Measurements from ENCODE around the gene DLGAP3. TPM values are rescaled to one million over a fixed set of nuclear protein-coding genes. Genes with fewer than 3 reads are reported as not detected.

Gene DLGAP3
- total and polyA plus RNA-seq, 2 of the 13 experiments (the other 11 are each of a cell fraction or from before 2014, with no cell fraction given): 0.03 to 0.04 TPM

GRCh38 chr1:34864759-34865158 is 64.7 kb downstream of the DLGAP3 start (continued):
- TF ChIP-seq AHDC1 (CRISPR knock-in tag; IDR thresholded peaks at IDR 0.05; ENCODE audit: borderline replicate concordance) (no peak), SNAPC4 (CRISPR knock-in tag; IDR thresholded peaks at IDR 0.05) (no peak), ZNF407 (CRISPR knock-in tag; IDR thresholded peaks at IDR 0.05; ENCODE audit: not compliant biosample characterization) (no peak), ZFP36L1 (CRISPR knock-in tag; IDR thresholded peaks at IDR 0.05) (no peak), ZNF367 (CRISPR knock-in tag; IDR thresholded peaks at IDR 0.05; ENCODE audit: borderline replicate concordance) (no peak), ZNF33A (CRISPR knock-in tag; IDR thresholded peaks at IDR 0.05; ENCODE audit: borderline replicate concordance) (no peak), KLF11 (CRISPR knock-in tag; IDR thresholded peaks at IDR 0.05) (no peak), EZH2 (conservative IDR thresholded peaks at IDR 0.05; ENCODE audit: low read depth, low read length) (no peak), ZNF530 (CRISPR knock-in tag; IDR thresholded peaks at IDR 0.05; ENCODE audit: low read depth) (no peak), ZEB1 (IDR thresholded peaks at IDR 0.05; ENCODE audit: insufficient replicate concordance, low read depth) (no peak)

Data from HepG2 (cell line).